HepG2 (cell line): Measurements from ENCODE around the gene OTOP2. TPM values are rescaled to one million over a fixed set of nuclear protein-coding genes. Genes with fewer than 3 reads are reported as not detected.
A peak's percentile ranks its signal among the peaks of the same experiment; 100 is the strongest.

Experiments
- ATAC-seq: fragments of 200-7000 bp; cut with Tn5 transposase; 3 replicates; pipeline ENCODE4 v1.9.1; 2020; ENCODE audit warnings: mild to moderate bottlenecking, moderate library complexity
- BruUV-seq: library from RNA; stranded (reverse); fragments of 400-500 nt; replicated peaks from 2 replicates; lab custom pipeline; 2021; lab: Mats Ljungman, UMichigan
- CTCF ChIA-PET: fragments of 300-600 bp; formaldehyde crosslinking; extraction: SDS; loops from one replicate; lab custom pipeline; 2021; ENCODE audit warnings: low total read pairs, inconsistent platforms, low intra/inter-chr PET ratio; lab: Yijun Ruan, JAX
- POLR2A ChIA-PET: fragments of 350-600 bp; sonication (Branson Sonifier 250); formaldehyde crosslinking; loops from one replicate; lab custom pipeline; 2020; ENCODE audit warnings: antibody characterized with exemption, inconsistent platforms; lab: Yijun Ruan, JAX
- DNase-seq: peaks from one replicate; pipeline ENCODE4 v3.0.0-alpha.2; 2015; ENCODE audit warnings: low spot score
- FAIRE-seq: peaks from 3 replicates; lab custom pipeline; 2011; peaks lifted over from hg19 to GRCh38; lab: Jason Lieb, UNC
- H2AFZ ChIP-seq: one replicate; pipeline ENCODE4 v1.6.1; 2011; ENCODE audit warnings: low read length, inconsistent platforms
- H3K27ac ChIP-seq: fragments of 300-600 bp; 3 replicates; pipeline ENCODE4 v1.8.0; 2011; ENCODE audit warnings: mixed run types, mild to moderate bottlenecking, mixed read lengths, low read length, inconsistent platforms; ENCODE audit not compliant: insufficient read depth; ENCODE audit errors: extremely low read length
- H3K27me3 ChIP-seq, 2 experiments: fragments of 200-600 bp in 1 of 2; 2 replicates in 1 of 2; 3 replicates in 1 of 2; pipeline versions ENCODE4 v1.6.0 to v1.8.0; 2011; ENCODE audit warnings: low read length in 2 of 2, mild to moderate bottlenecking in 2 of 2, moderate library complexity in 2 of 2, inconsistent platforms in 1 of 2; ENCODE audit not compliant: insufficient read depth in 2 of 2, control insufficient read depth in 1 of 2
- H3K36me3 ChIP-seq, 2 experiments: fragments of 200-600 bp in 1 of 2; replicated peaks in 1 of 2; 2 replicates in 1 of 2; 3 replicates in 1 of 2; pipeline versions ENCODE4 v1.5.1 to v1.8.0; 2011; ENCODE audit warnings: low read length in 2 of 2, inconsistent platforms in 1 of 2; ENCODE audit not compliant: insufficient read depth in 2 of 2, control insufficient read depth in 1 of 2
- H3K4me1 ChIP-seq: 2 replicates; pipeline ENCODE4 v1.5.1; 2012; ENCODE audit warnings: low read length, inconsistent platforms; ENCODE audit not compliant: insufficient read depth
- H3K4me2 ChIP-seq: 2 replicates; pipeline ENCODE4 v1.6.0; 2011; ENCODE audit warnings: low read depth, low read length, inconsistent platforms
- H3K4me3 ChIP-seq, 3 experiments: fragments of 200-600 bp in 1 of 3; sonication (generic), shearing (Covaris generic) in 1 of 3; replicated peaks in 1 of 3; 2 replicates each; pipeline ENCODE4 v1.5.1; 2011 to 2016; ENCODE audit warnings: low read length in 3 of 3, inconsistent platforms in 2 of 3, low read depth in 2 of 3, mild to moderate bottlenecking in 2 of 3, control low read depth in 1 of 3, mixed read lengths in 1 of 3; ENCODE audit not compliant: insufficient read depth in 1 of 3
- H3K79me2 ChIP-seq: one replicate; pipeline ENCODE4 v1.6.1; 2011; ENCODE audit warnings: low read length, inconsistent platforms; ENCODE audit not compliant: insufficient read depth
- H3K9ac ChIP-seq: 2 replicates; pipeline ENCODE4 v1.6.0; 2011; ENCODE audit warnings: mild to moderate bottlenecking, low read depth, low read length, inconsistent platforms; ENCODE audit not compliant: insufficient read depth
- H3K9me3 ChIP-seq: 2 replicates; pipeline ENCODE4 v1.5.1; 2012; ENCODE audit warnings: mild to moderate bottlenecking, low read length
- H4K20me1 ChIP-seq: 2 replicates; pipeline ENCODE4 v1.6.0; 2011; ENCODE audit warnings: inconsistent platforms, mild to moderate bottlenecking, low read length, moderate library complexity; ENCODE audit not compliant: insufficient read depth
- CTCF ChIP-seq: sonication (generic); formaldehyde crosslinking; IDR thresholded peaks from 2 replicates; pipeline ENCODE4 v1.5.0; 2020; ENCODE audit warnings: mild to moderate bottlenecking, missing genetic modification reagents, moderate library complexity
- HMGXB4 ChIP-seq, 2 experiments: sonication (generic) in 1 of 2; formaldehyde crosslinking in 1 of 2; IDR thresholded peaks; 2 replicates each; pipeline versions ENCODE4 v1.4.0 to v1.6.1; 2018 to 2020; ENCODE audit warnings: missing genetic modification reagents in 2 of 2, borderline replicate concordance in 1 of 2, low read depth in 1 of 2, mild to moderate bottlenecking in 1 of 2, missing biosample characterization in 1 of 2
- HNRNPLL ChIP-seq: fragments of 200-400 bp; formaldehyde crosslinking; IDR thresholded peaks from 2 replicates; pipeline ENCODE4 v1.6.1; 2017; ENCODE audit warnings: mild to moderate bottlenecking, low read depth, low read length; ENCODE audit not compliant: poor library complexity, severe bottlenecking
- KLF16 ChIP-seq, 2 experiments: sonication (generic) in 1 of 2; formaldehyde crosslinking in 1 of 2; IDR thresholded peaks; 2 replicates each; pipeline versions ENCODE4 v1.6.1 to v1.8.0; 2016 to 2023; ENCODE audit warnings: missing genetic modification reagents in 2 of 2, missing compliant biosample characterization in 1 of 2
- ZNF331 ChIP-seq: sonication (generic); formaldehyde crosslinking; IDR thresholded peaks from 2 replicates; pipeline ENCODE4 v1.4.0; 2020; ENCODE audit warnings: missing genetic modification reagents
- ZNF496 ChIP-seq: sonication (generic); formaldehyde crosslinking; IDR thresholded peaks from 2 replicates; pipeline ENCODE4 v1.8.1; 2023; ENCODE audit warnings: mild to moderate bottlenecking, moderate library complexity, missing genetic modification reagents; ENCODE audit not compliant: insufficient replicate concordance
- ZNF567 ChIP-seq: sonication (generic); formaldehyde crosslinking; IDR thresholded peaks from 2 replicates; pipeline ENCODE4 v1.8.1; 2023; ENCODE audit warnings: mild to moderate bottlenecking, missing genetic modification reagents, borderline replicate concordance
- ZNF629 ChIP-seq: sonication (generic); formaldehyde crosslinking; conservative IDR thresholded peaks from 2 replicates; pipeline ENCODE4 v1.5.0; 2020; ENCODE audit warnings: missing genetic modification reagents
- ZNF644 ChIP-seq: IDR thresholded peaks from 2 replicates; pipeline ENCODE4 v1.6.1; 2016; ENCODE audit warnings: low read depth
- WGBS: methylation state at CpG from one replicate; pipeline ENCODE4 v1.1.6; 2017; ENCODE audit warnings: low lambda C conversion rate; 5-methylcytosine and 5-hydroxymethylcytosine counted together
- in situ Hi-C: cut with HindIII; loops from 2 replicates; pipeline ENCODE4 v1.10.0; 2017; ENCODE audit warnings: low pct_unique_long_range_greater_than_20kb; ENCODE audit not compliant: extremely low pct_ligation_motif_present
- intact Hi-C: fragments of 100-400 bp; cut with micrococcal nuclease; formaldehyde crosslinking; loops from one replicate; pipeline ENCODE4 v1.10.0; 2022; ENCODE audit not compliant: unreplicated experiment
- polyA plus RNA-seq, 8 experiments: library from polyadenylated mRNA; depleted of rRNA in 3 of 8; stranded (reverse) in 7 of 8; unstranded in 1 of 8; fragments of >200 nt; fragmentation: Illumina TruSeq in 4 of 8; extraction: Trizol in 4 of 8; gene quantifications; 2 replicates each; pipeline versions ENCODE4 v1.2.1 to v1.2.3, GENCODE V29; 2011 to 2016; ENCODE audit warnings: low read depth in 4 of 8, missing spikeins in 1 of 8, mixed read lengths in 1 of 8; ENCODE audit not compliant: insufficient read depth in 1 of 8
- total RNA-seq, 5 experiments: library from RNA; depleted of rRNA; stranded (reverse); fragments of >200 nt; fragmentation: Illumina TruSeq; extraction: Trizol; gene quantifications; 2 replicates each; pipeline ENCODE4 v1.2.3, GENCODE V29; 2016; ENCODE audit warnings: low read depth in 1 of 5

The OTOP2 gene
- total and polyA plus RNA-seq, 2 of the 13 experiments (the other 11 are each of a cell fraction or from before 2014, with no cell fraction given) = not detected

DNA sequence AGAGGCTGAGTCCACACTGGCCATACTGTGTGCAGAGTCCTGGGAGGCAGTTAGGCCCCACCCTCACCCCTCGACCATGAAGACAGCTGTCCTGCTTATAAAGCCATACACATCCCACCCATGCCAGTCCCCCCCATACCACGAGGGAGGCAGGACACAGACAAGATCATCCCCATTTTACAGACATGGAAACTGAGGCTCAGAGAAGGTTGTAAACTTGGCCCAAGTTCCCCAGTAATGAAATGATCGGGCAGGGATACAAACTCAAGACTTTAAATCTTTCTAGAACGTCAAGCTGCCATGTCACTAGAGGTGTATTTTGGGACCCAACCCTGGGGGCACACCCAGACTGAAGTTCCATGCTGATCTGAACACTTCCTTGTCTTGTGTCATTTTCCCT is 32.0 kb downstream of the OTOP2 start:
- BruUV-seq = no TSS peak
- Histone ChIP-seq H3K27ac (no peak overlapping the region), H3K4me2 (no peak overlapping the region), H3K4me1 (peaks cover 17% of the 10 kb centered on the region), H2AFZ (no peak overlapping the region), H4K20me1 (no peaks in the 10 kb centered on the region), H3K9ac (no peak overlapping the region), H3K36me3 (no peaks in the 10 kb centered on the region), H3K27me3 (peaks cover 2 to 18% of the 10 kb centered on the region in 2 experiments; a peak in 4 of 5 replicates), H3K4me3 (no peak overlapping the region), H3K9me3 (no peaks in the 10 kb centered on the region), H3K79me2 (no peaks in the 10 kb centered on the region)
- CTCF ChIA-PET = no interaction called here
- intact Hi-C loops = no loop called here
- in situ Hi-C loops = loop anchor here (5.0 kb wide), 1 partner anchor 34 kb away; the partner anchor contains the start of genes OTOP2 and USH1G
- ATAC-seq = no peak
- DNase-seq = no peak
- TF ChIP-seq ZNF629 (peak; percentile 67), ZNF331 (CRISPR knock-in tag) (no peak)
- no peak for FAIRE-seq
- 0% methylated on average over 4 of the region's 4 CpGs for WGBS
- POLR2A ChIA-PET = interaction anchor here (1.2 kb wide), 1 partner anchor 56 kb away, joined by 4 read pairs; the partner anchor contains the start of gene MRPL58

GRCh38 chr17:74957935-74958740 is 34.1 kb downstream of the OTOP2 start:
- Histone ChIP-seq H4K20me1 (no peaks in the 10 kb centered on the region), H3K9me3 (no peaks in the 10 kb centered on the region), H3K79me2 (no peaks in the 10 kb centered on the region), H3K4me1 (peaks cover 9% of the 10 kb centered on the region; the same call in 1 of the 2 replicates), H3K4me3 (no peak overlapping the region), H3K27ac (no peak overlapping the region), H3K9ac (no peak overlapping the region), H3K36me3 (no peaks in the 10 kb centered on the region), H3K27me3 (peaks cover 0 to 8% of the 10 kb centered on the region in 2 experiments; a peak in 2 of 5 replicates), H3K4me2 (no peak overlapping the region), H2AFZ (no peak overlapping the region)
- 26% methylated on average over 18 of the region's 33 CpGs for WGBS
- no TSS peak for BruUV-seq
- CTCF ChIA-PET = interaction anchor here (1.2 to 2.8 kb wide), 6 partner anchors 10 to 167 kb away, joined by 3 to 32 read pairs (median 7); partner anchors contain the start of genes MRPL58, OTOP2 and USH1G
- ATAC-seq (peak; percentile 55), DNase-seq (peak; percentile 41), FAIRE-seq (peak; percentile 81)
- POLR2A ChIA-PET = interaction anchor here (0.7 to 2.6 kb wide), 7 partner anchors 9 to 85 kb away, joined by 3 to 10 read pairs (median 3); partner anchors contain the start of genes FDXR and MRPL58
- in situ Hi-C loops (loop anchor here (5.0 kb wide), 1 partner anchor 36 kb away; the partner anchor contains the start of genes OTOP2 and USH1G), intact Hi-C loops (loop anchor here (1.0 kb wide), 1 partner anchor 35 kb away; the partner anchor contains the start of gene USH1G)
- TF ChIP-seq HMGXB4 (CRISPR knock-in tag; IDR thresholded peaks at IDR 0.05; ENCODE audit: borderline replicate concordance in 1 of 2, low read depth in 1 of 2) = peak; percentile 20 to 61; a peak in 1 of 4 replicates
- no peak for TF ChIP-seq ZNF567 (CRISPR knock-in tag)
- no peak for TF ChIP-seq ZNF644 (CRISPR knock-in tag)
- TF ChIP-seq ZNF496 = no peak
- 0 out of 2 replicates have a peak, but pooled peaks have one; percentile 32 for TF ChIP-seq ZNF331 (CRISPR knock-in tag)
- TF ChIP-seq HNRNPLL = peak; percentile 29
- peak; percentile 96 for TF ChIP-seq CTCF (CRISPR knock-in tag)
- 0 out of 4 replicates have a peak, but pooled peaks of 1 of the 2 experiments have one; percentile 44 for TF ChIP-seq KLF16 (CRISPR knock-in tag; IDR thresholded peaks at IDR 0.05)
